ENCODE data around the gene CDKL5. TPM values are rescaled to one million over a fixed set of nuclear protein-coding genes. Genes with fewer than 3 reads are reported as not detected.

The CDKL5 gene
- total RNA-seq, 1 donor from 2014 or later, result 33.8 TPM

DNA sequence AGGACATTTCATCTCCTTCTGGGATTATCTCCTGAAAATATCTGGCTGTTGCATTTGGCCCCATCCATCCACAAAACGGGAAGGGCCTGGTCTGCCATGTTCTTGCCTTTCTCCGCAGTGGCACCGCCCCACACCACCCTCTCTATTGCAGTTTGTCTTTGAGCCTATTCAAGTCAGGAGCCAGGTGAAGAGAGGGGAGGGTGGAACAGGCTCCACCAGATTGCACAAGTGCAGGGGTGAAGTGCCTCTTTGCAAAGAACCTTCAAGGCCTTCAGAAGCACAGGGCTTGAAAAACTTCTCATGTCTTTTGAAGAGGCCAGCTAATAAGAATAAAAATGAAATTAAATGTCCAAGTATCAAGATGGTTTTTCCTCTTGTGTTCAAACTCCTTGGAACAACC lies 217.8 kb downstream of the CDKL5 start:
- no peaks in the 10 kb centered on the region for H3K4me1 ChIP-seq
- H3K27me3 ChIP-seq, result no peaks in the 10 kb centered on the region
- no peaks in the 10 kb centered on the region for H3K36me3 ChIP-seq
- no peak overlapping the region for H3K4me3 ChIP-seq
- intact Hi-C loops (cut with DNase I), result no loop called here
- DNase-seq, result peak; percentile 67
- H3K9me3 ChIP-seq, result no peaks in the 10 kb centered on the region
- no peak overlapping the region for H3K27ac ChIP-seq
- TF ChIP-seq, protein P1, sequence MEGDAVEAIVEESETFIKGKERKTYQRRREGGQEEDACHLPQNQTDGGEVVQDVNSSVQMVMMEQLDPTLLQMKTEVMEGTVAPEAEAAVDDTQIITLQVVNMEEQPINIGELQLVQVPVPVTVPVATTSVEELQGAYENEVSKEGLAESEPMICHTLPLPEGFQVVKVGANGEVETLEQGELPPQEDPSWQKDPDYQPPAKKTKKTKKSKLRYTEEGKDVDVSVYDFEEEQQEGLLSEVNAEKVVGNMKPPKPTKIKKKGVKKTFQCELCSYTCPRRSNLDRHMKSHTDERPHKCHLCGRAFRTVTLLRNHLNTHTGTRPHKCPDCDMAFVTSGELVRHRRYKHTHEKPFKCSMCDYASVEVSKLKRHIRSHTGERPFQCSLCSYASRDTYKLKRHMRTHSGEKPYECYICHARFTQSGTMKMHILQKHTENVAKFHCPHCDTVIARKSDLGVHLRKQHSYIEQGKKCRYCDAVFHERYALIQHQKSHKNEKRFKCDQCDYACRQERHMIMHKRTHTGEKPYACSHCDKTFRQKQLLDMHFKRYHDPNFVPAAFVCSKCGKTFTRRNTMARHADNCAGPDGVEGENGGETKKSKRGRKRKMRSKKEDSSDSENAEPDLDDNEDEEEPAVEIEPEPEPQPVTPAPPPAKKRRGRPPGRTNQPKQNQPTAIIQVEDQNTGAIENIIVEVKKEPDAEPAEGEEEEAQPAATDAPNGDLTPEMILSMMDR (IDR thresholded peaks at IDR 0.05), result no peak
- peak; percentile 90 for ATAC-seq

DNA sequence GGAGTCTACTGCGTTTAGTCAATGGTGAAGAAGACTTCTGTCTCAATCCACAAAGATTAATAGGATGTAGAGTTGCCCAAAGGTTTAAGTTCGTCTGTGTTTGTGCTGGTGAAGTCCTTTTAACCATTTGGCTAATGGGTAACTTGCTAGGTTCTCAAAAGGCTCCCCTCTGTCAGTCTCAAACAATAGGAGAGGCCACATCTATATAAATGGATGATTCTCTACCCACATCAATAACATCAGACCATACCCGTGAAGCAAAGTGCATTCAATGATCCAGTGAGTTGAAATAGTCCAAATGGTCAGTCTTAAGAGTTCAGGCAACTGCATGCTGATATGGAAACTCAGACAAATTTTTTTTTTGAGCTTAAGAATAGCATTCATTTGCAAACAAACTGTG lies 218.4 kb downstream of the CDKL5 start:
- Histone ChIP-seq H3K27me3 (no peaks in the 10 kb centered on the region), H3K4me1 (no peaks in the 10 kb centered on the region), H3K36me3 (no peaks in the 10 kb centered on the region), H3K4me3 (no peak overlapping the region), H3K27ac (no peak overlapping the region), H3K9me3 (no peaks in the 10 kb centered on the region)
- ATAC-seq (no peak), DNase-seq (no peak)
- TF ChIP-seq, protein P1 (IDR thresholded peaks at IDR 0.05), result no peak
- intact Hi-C loops (cut with DNase I), result no loop called here

DNA sequence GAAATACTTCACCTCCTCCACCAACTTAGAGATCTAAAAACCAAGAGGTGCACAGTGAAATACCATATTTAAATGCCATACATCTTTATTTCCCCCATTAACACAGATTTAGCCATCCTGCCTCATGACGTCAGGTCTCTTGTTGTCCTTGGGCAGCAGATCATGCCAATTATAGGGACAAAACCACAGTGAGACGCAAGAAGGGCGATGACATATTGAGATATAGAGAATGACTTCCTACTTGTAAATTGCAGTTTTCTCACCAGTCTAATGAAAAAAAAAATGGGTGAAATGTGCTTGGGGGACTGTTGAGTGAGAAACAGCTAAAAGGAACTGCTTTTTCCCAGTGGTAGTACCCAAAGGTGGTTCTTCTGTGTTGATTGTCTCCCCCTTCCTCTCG lies 222.2 kb downstream of the CDKL5 start:
- no peaks in the 10 kb centered on the region for H3K9me3 ChIP-seq
- DNase-seq (no peak), ATAC-seq (no peak)
- H3K4me1 ChIP-seq, result no peaks in the 10 kb centered on the region
- TF ChIP-seq, protein P1 (IDR thresholded peaks at IDR 0.05), result no peak
- H3K4me3 ChIP-seq, result no peak overlapping the region
- no peaks in the 10 kb centered on the region for H3K36me3 ChIP-seq
- no peak overlapping the region for H3K27ac ChIP-seq
- no peaks in the 10 kb centered on the region for H3K27me3 ChIP-seq
- intact Hi-C loops (cut with DNase I), result no loop called here

DNA sequence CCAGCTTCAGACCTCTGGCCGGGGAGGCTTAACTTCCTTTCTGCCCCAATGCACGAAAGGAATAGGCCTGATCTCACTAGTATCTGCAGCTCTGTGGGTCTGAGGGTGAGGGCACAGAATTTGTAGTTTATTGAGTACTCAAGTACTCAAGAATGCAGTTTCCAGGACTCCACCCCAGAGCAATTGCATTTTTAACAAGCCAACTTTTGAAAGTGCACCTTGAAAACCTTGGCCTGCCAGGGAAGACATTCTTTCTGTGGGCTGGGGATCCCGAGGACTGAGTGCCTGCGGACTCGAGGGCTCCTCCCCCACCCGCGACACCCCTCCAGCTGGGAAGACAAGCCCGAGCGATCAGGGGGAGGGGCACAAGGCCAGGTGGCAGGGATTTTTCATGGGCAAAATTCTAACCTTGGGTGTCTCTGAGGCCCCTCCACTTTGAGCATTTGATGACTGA lies 224.1 kb downstream of the CDKL5 start:
- no peaks in the 10 kb centered on the region for H3K36me3 ChIP-seq
- no peaks in the 10 kb centered on the region for H3K4me1 ChIP-seq
- H3K4me3 ChIP-seq, result no peak overlapping the region
- no peaks in the 10 kb centered on the region for H3K9me3 ChIP-seq
- H3K27me3 ChIP-seq, result no peaks in the 10 kb centered on the region
- TF ChIP-seq, protein P1 (IDR thresholded peaks at IDR 0.05), result no peak
- DNase-seq, result peak; percentile 72
- H3K27ac ChIP-seq, result peak overlapping the region; percentile 47
- peak; percentile 89 for ATAC-seq
- intact Hi-C loops (cut with DNase I), result no loop called here

DNA sequence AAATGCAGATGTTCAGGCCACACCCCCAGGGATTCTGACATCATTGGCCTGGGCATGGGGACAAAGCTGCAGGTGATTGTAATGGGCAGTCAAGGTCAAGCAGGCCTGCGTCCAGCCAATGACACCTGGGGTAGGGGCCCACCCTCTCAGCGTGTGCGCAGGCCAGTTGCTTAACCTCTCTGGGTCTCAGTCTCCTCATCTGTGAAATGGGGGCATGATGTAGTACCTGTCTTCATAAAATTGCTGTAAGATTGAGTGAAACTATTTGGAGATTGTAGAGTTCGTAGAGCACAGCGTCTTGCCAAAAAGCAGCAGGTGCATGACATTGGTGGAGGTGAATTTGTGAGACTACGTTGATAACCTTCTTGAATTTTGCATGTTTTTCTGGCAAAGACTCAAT lies 225.3 kb downstream of the CDKL5 start:
- Histone ChIP-seq H3K4me1 (no peaks in the 10 kb centered on the region), H3K36me3 (no peaks in the 10 kb centered on the region), H3K4me3 (no peak overlapping the region), H3K9me3 (no peaks in the 10 kb centered on the region), H3K27ac (peak overlapping the region; percentile 47), H3K27me3 (no peaks in the 10 kb centered on the region)
- ATAC-seq (no peak), DNase-seq (no peak)
- intact Hi-C loops (cut with DNase I), result no loop called here
- TF ChIP-seq, protein P1 (IDR thresholded peaks at IDR 0.05), result no peak

DNA sequence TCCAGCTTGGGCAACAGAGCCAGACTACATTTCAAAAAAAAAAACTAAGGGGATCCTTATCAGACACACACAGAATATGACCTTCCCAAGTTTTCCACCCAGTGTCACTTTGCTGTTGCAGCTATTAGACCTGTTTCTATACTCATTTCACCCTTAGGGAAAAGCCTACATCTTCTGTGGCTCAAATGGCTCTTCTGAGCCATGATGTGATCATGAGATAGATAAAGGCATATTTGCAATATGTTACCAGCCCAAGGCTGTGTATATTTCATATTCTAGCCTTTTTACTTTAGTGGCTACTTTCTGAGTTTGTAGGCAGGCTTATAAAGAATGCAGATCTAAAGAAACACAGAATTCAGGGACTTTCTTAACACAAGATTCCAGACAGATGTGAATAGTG lies 227.2 kb downstream of the CDKL5 start:
- TF ChIP-seq, protein P1 (IDR thresholded peaks at IDR 0.05), result no peak

More for the DNA sequence above, 227.2 kb downstream of the CDKL5 start:
- no peaks in the 10 kb centered on the region for H3K4me1 ChIP-seq
- H3K4me3 ChIP-seq, result no peak overlapping the region
- H3K27me3 ChIP-seq, result no peaks in the 10 kb centered on the region
- ATAC-seq (no peak), DNase-seq (no peak)
- H3K27ac ChIP-seq, result no peak overlapping the region
- intact Hi-C loops (cut with DNase I), result no loop called here
- no peaks in the 10 kb centered on the region for H3K36me3 ChIP-seq
- H3K9me3 ChIP-seq, result no peaks in the 10 kb centered on the region

All from upper lobe of right lung (tissue), 1 donor.